ENCODE measurements around the gene TMEM247. TPM values are rescaled to one million over a fixed set of nuclear protein-coding genes. Genes with fewer than 3 reads are reported as not detected.

The TMEM247 gene
- total and polyA plus RNA-seq, 2 of the 8 experiments (the other 6 are each of a cell fraction or from before 2014, with no cell fraction given) = not detected

- CTCF ChIA-PET (ENCODE audit: partially characterized antibody) = interaction anchor here (1.0 kb wide), 1 partner anchor 8 kb away, joined by 3 read pairs; no protein-coding TSS in a partner anchor
- H3K27me3 ChIP-seq (replicated peaks in 1 of 4; ENCODE audit: control insufficient read depth in 3 of 4, extremely low read depth in 1 of 4, insufficient read depth in 3 of 4, low read length in 3 of 4) = no peaks in the 10 kb centered on the region
These were observed 41.9 kb downstream of the TMEM247 start for GRCh38 chr2:46521215-46521683.

More at GRCh38 chr2:46521215-46521683, 41.9 kb downstream of the TMEM247 start:
- H4K20me1 ChIP-seq (replicated peaks in 1 of 2; ENCODE audit: control insufficient read depth in 1 of 2, insufficient read depth in 2 of 2, low read length in 2 of 2) = no peaks in the 10 kb centered on the region
- H3K4ac ChIP-seq (replicated peaks; ENCODE audit: insufficient read length, low read depth, low read length) = no peak overlapping the region
- H3K79me2 ChIP-seq (ENCODE audit: control insufficient read depth in 1 of 2, insufficient read depth in 2 of 2, low read length in 2 of 2) = no peaks in the 10 kb centered on the region
- H3K27ac ChIP-seq (ENCODE audit: low read depth, low read length) = no peak overlapping the region
- no peak overlapping the region for H4K8ac ChIP-seq (ENCODE audit: extremely low read depth, insufficient read depth, low read length)
- no peak overlapping the region for H3K14ac ChIP-seq (ENCODE audit: insufficient read length)
- no peak overlapping the region for H3K4me2 ChIP-seq (ENCODE audit: insufficient read depth in 1 of 2, low read depth in 2 of 2, low read length in 2 of 2)
- no peak overlapping the region for H2BK5ac ChIP-seq (ENCODE audit: low read depth, low read length)
- no peak overlapping the region for H3K18ac ChIP-seq (ENCODE audit: extremely low read depth, low read length)
- H3K23me2 ChIP-seq (ENCODE audit: low read depth, low read length) = no peaks in the 10 kb centered on the region
- no peaks in the 10 kb centered on the region for H3K9me3 ChIP-seq (ENCODE audit: insufficient read depth in 2 of 2, low read depth in 1 of 2, low read length in 1 of 2)
- no peak overlapping the region for H2BK120ac ChIP-seq (replicated peaks; ENCODE audit: low read depth, low read length)
- H4K5ac ChIP-seq (ENCODE audit: insufficient read length, low read depth, low read length) = no peak overlapping the region
- no peak overlapping the region for H2AK5ac ChIP-seq (ENCODE audit: low read depth, low read length)
- no peak overlapping the region for H3K56ac ChIP-seq (replicated peaks; ENCODE audit: insufficient read length, low read depth, low read length)
- 86% methylated on average over 2 of the region's 2 CpGs; no CpG with 5 or more reads in 1 of the 2 experiments for WGBS, 2 experiments (ENCODE audit: extremely low coverage in 1 of 2, insufficient coverage in 1 of 2, insufficient read length in 1 of 2, insufficient replicate concordance in 2 of 2, low coverage in 1 of 2, low lambda C conversion rate in 2 of 2, missing lambda C conversion rate in 1 of 2)
- no peaks in the 10 kb centered on the region for H3K79me1 ChIP-seq (ENCODE audit: low read depth, low read length)
- H3K4me3 ChIP-seq (ENCODE audit: extremely low read depth in 1 of 4, insufficient read depth in 2 of 4, low read depth in 3 of 4, low read length in 4 of 4) = no peak overlapping the region
- H3K4me1 ChIP-seq (replicated peaks in 1 of 4; ENCODE audit: control insufficient read depth in 3 of 4, insufficient read depth in 4 of 4, low read length in 3 of 4) = no peaks in the 10 kb centered on the region
- no peak for FAIRE-seq
- H3K9ac ChIP-seq (replicated peaks in 1 of 4; ENCODE audit: extremely low read depth in 1 of 4, low read depth in 3 of 4, low read length in 3 of 4) = no peak overlapping the region
- H3K23ac ChIP-seq (ENCODE audit: insufficient read length) = no peak overlapping the region
- H2AFZ ChIP-seq (ENCODE audit: low read length) = no peak overlapping the region
- H3K36me3 ChIP-seq (ENCODE audit: control insufficient read depth in 2 of 4, insufficient read depth in 4 of 4, low read length in 3 of 4) = no peaks in the 10 kb centered on the region
- no peak for DNase-seq (ENCODE audit: low read depth in 1 of 2, low spot score in 2 of 2)
- H4K91ac ChIP-seq (replicated peaks; ENCODE audit: insufficient read length, low read length) = no peak overlapping the region
- H2BK12ac ChIP-seq (ENCODE audit: low read depth, low read length) = no peak overlapping the region
- POLR2A ChIA-PET (ENCODE audit: partially characterized antibody) = no interaction called here
- no peak overlapping the region for H2BK15ac ChIP-seq (ENCODE audit: low read length)
- H2BK20ac ChIP-seq (ENCODE audit: low read length) = no peak overlapping the region
- TF ChIP-seq RFX5 (IDR thresholded peaks at IDR 0.05; ENCODE audit: borderline replicate concordance, low read depth, low read length) (no peak), NANOG (IDR thresholded peaks at IDR 0.05; ENCODE audit: insufficient read depth, low read depth, low read length, poor library complexity, severe bottlenecking) (no peak), TAF7 (optimal IDR thresholded peaks at IDR 0.05; ENCODE audit: borderline replicate concordance, low read depth, low read length) (no peak), NRF1 (IDR thresholded peaks at IDR 0.05; ENCODE audit: low read depth, low read length) (no peak), SIRT6 (IDR thresholded peaks at IDR 0.05; ENCODE audit: low read length) (no peak), ZNF274 (IDR thresholded peaks at IDR 0.05; ENCODE audit: borderline replicate concordance, extremely low read depth, low read length) (no peak), GABPA (IDR thresholded peaks at IDR 0.05; ENCODE audit: borderline replicate concordance, insufficient read depth, low read length) (no peak), SIX5 (IDR thresholded peaks at IDR 0.05; ENCODE audit: low read depth, low read length) (no peak), MAX (IDR thresholded peaks at IDR 0.05) (no peak), CTBP2 (IDR thresholded peaks at IDR 0.05; ENCODE audit: borderline replicate concordance, insufficient read depth, insufficient read length, low read length) (no peak), KDM1A (IDR thresholded peaks at IDR 0.05; ENCODE audit: borderline replicate concordance, low read length) (no peak), SP1 (IDR thresholded peaks at IDR 0.05; ENCODE audit: low read depth, low read length) (no peak), SIN3A (conservative IDR thresholded peaks at IDR 0.05 in 1 of 2, IDR thresholded peaks at IDR 0.05 in 1 of 2; ENCODE audit: low read depth in 1 of 2, low read length in 2 of 2) (no peak), BACH1 (IDR thresholded peaks at IDR 0.05; ENCODE audit: low read length) (no peak), JUN (IDR thresholded peaks at IDR 0.05; ENCODE audit: low read depth, low read length) (no peak)

Measured in H1 (cell line).